CD4-positive, CD25-positive, alpha-beta regulatory T cell (primary cell): ENCODE measurements around the gene MTRF1. TPM values are rescaled to one million over a fixed set of nuclear protein-coding genes. Genes with fewer than 3 reads are reported as not detected.
"Not testable (repeated sequence)": the region's sequence is repeated elsewhere in the genome, so short reads cannot be mapped to it uniquely, and the experiment has no call there.

Experiments used
- ATAC-seq, 2 donors: fragments of 150-1000 bp; cut with Tn5 transposase; one replicate each; pipeline ENCODE4 v1.10.0; 2021; ENCODE audit warnings: low read depth in 2 of 2, moderate number of reproducible peaks in 2 of 2, moderate library complexity in 1 of 2
- DNase-seq, 3 donors: peaks; one replicate each; pipeline versions ENCODE4 v3.0.0 to v3.0.0-alpha.2; 2012 to 2022; ENCODE audit warnings: mixed read lengths in 1 of 3
- H3K27ac ChIP-seq: one replicate; pipeline ENCODE4 v1.7.0; 2013; ENCODE audit warnings: mild to moderate bottlenecking, low read length; ENCODE audit not compliant: insufficient read depth, poor library complexity, severe bottlenecking
- H3K27me3 ChIP-seq: one replicate; pipeline ENCODE4 v1.7.0; 2013; ENCODE audit warnings: low read length; ENCODE audit not compliant: control insufficient read depth, insufficient read depth
- H3K36me3 ChIP-seq: one replicate; pipeline ENCODE4 v1.7.0; 2013; ENCODE audit warnings: mild to moderate bottlenecking, low read length, moderate library complexity; ENCODE audit not compliant: control insufficient read depth, insufficient read depth
- H3K4me1 ChIP-seq: 2 replicates; pipeline ENCODE4 v1.7.0; 2013; ENCODE audit warnings: mild to moderate bottlenecking, low read length; ENCODE audit not compliant: insufficient read depth, control insufficient read depth, poor library complexity, severe bottlenecking
- H3K4me3 ChIP-seq: one replicate; pipeline ENCODE4 v1.7.0; 2013; ENCODE audit warnings: low read depth, mild to moderate bottlenecking, low read length, moderate library complexity
- H3K9me3 ChIP-seq, 2 experiments: 1 replicate in 1 of 2; 2 replicates in 1 of 2; pipeline ENCODE4 v1.7.0; 2013; ENCODE audit warnings: low read length in 2 of 2, mild to moderate bottlenecking in 1 of 2, moderate library complexity in 1 of 2; ENCODE audit not compliant: control insufficient read depth in 2 of 2
- H3K27ac Mint-ChIP-seq, 3 donors: one replicate each; pipeline ENCODE4 v1.8.0; 2020 to 2022; ENCODE audit warnings: mild to moderate bottlenecking in 3 of 3, mixed read lengths in 3 of 3, moderate library complexity in 2 of 3
- H3K27me3 Mint-ChIP-seq: one replicate; pipeline ENCODE4 v1.8.0; 2022; ENCODE audit warnings: mild to moderate bottlenecking, mixed read lengths
- H3K36me3 Mint-ChIP-seq: one replicate; pipeline ENCODE4 v1.8.0; 2020; ENCODE audit warnings: mixed read lengths
- H3K4me1 Mint-ChIP-seq, 4 donors: one replicate each; pipeline ENCODE4 v1.8.0; 2020 to 2022; ENCODE audit warnings: mixed read lengths in 4 of 4, mild to moderate bottlenecking in 1 of 4
- H3K4me3 Mint-ChIP-seq, 4 donors: one replicate each; pipeline ENCODE4 v1.8.0; 2020 to 2022; ENCODE audit warnings: mild to moderate bottlenecking in 4 of 4, mixed read lengths in 4 of 4, moderate library complexity in 3 of 4
- H3K9me3 Mint-ChIP-seq, 7 donors: one replicate each; pipeline ENCODE4 v1.8.0; 2020 to 2022; ENCODE audit warnings: mixed read lengths in 7 of 7, mild to moderate bottlenecking in 3 of 7, moderate library complexity in 2 of 7
- polyA plus RNA-seq, 4 donors: library from polyadenylated mRNA; unstranded; fragments of 300-500 nt; fragmentation: Illumina TruSeq; gene quantifications; one replicate each; pipeline ENCODE4 v1.2.3, GENCODE V29; 2021
- total RNA-seq: library from RNA; stranded (reverse); gene quantifications from one replicate; pipeline ENCODE4 v1.2.3, GENCODE V29; 2022

Gene MTRF1
- total and polyA plus RNA-seq, 5 donors from 2014 or later: 7.3 to 22.2 (median 13.1) TPM

DNA sequence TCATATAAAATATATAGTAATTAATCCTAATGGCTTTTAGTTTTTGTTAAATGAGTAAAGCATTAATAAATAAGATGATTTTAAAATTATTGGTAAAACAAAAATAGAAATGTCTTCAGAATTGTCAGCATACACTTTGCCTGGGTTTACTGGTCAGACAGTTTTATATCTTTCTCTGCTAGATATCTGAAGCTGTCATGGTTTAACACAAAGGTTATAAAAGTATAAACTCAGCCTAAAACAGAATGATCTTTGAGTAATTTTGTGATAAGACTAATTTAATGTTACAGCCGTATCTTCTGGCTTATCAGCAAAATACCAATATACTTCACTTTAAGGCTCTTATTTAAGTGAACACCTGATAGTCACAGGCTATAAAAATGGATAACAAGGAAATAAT is 29.9 kb upstream of the MTRF1 start:
- Mint-ChIP-seq H3K27ac (no peak overlapping the region), H3K4me3 (no peak overlapping the region), H3K27me3 (peaks cover 22% of the 10 kb centered on the region), H3K36me3 (no peaks in the 10 kb centered on the region), H3K4me1 (peaks cover 0 to 5% (median 0%) of the 10 kb centered on the region in 4 donors), H3K9me3 (peaks cover 0 to 7% (median 5%) of the 10 kb centered on the region in 7 donors)
- H3K27ac ChIP-seq: no peak overlapping the region
- H3K4me3 ChIP-seq: no peak overlapping the region
- ATAC-seq (no peak), DNase-seq (no peak)
- H3K4me1 ChIP-seq: no peaks in the 10 kb centered on the region
- no peaks in the 10 kb centered on the region for H3K27me3 ChIP-seq
- peaks cover 2 to 4% of the 10 kb centered on the region in 2 experiments for H3K9me3 ChIP-seq
- H3K36me3 ChIP-seq: no peaks in the 10 kb centered on the region

DNA sequence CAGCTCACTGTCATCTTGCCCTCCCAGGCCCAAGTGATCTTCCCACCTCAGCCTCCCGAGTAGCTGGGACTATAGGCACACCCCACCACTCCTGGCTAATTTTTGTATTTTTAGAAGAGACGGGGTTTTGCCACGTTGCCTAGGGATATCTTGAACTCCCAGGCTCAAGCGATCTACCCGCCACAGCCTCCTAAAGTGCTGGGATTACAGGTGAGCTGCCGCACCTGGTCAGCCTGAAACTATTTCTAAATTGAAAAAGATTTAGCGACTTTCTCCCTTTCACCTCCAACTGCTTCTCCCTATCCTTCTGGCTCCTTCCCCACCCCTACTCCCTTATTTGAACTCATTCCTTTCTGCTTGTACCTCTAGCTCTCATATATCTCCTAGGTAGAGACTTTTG is 27.9 kb upstream of the MTRF1 start:
- Histone ChIP-seq H3K4me1 (no peaks in the 10 kb centered on the region), H3K27me3 (no peaks in the 10 kb centered on the region), H3K4me3 (no peak overlapping the region), H3K9me3 (peaks cover 2 to 4% of the 10 kb centered on the region in 2 experiments), H3K27ac (no peak overlapping the region), H3K36me3 (no peaks in the 10 kb centered on the region)
- no peak for ATAC-seq
- Mint-ChIP-seq H3K27ac (no peak overlapping the region), H3K9me3 (peaks cover 0 to 7% (median 5%) of the 10 kb centered on the region in 7 donors), H3K4me1 (peaks cover 0 to 12% (median 4%) of the 10 kb centered on the region in 4 donors), H3K36me3 (no peaks in the 10 kb centered on the region), H3K27me3 (peaks cover 13% of the 10 kb centered on the region), H3K4me3 (no peak overlapping the region)
- DNase-seq: no peak

DNA sequence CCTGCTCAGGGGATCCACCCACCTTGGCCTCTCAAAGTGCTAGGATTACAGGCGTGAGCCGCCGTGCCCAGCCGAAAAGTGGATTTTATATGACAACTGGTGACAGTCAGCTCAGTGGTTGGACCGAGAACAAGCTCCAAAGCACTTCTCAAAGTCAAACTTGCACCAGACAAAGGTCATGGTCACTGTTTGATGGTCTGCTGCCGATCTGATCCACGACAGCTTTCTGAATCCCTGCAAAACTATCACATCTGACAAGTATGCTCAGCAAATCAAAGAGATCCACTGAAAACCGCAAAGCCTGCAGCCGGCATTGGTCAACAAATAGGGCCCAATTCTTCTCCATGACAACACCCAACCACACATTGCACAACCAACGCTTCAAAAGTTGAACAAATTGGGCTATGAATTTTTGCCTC is 26.1 kb upstream of the MTRF1 start:
- Mint-ChIP-seq H3K9me3 (peaks cover 0 to 7% (median 2%) of the 10 kb centered on the region in 7 donors), H3K27ac (no peak overlapping the region), H3K36me3 (no peaks in the 10 kb centered on the region), H3K4me1 (peaks cover 0 to 18% (median 5%) of the 10 kb centered on the region in 4 donors), H3K27me3 (peaks cover 8% of the 10 kb centered on the region), H3K4me3 (no peak overlapping the region)
- DNase-seq: no peak
- H3K9me3 ChIP-seq: peaks cover 2 to 4% of the 10 kb centered on the region in 2 experiments
- H3K4me1 ChIP-seq: no peaks in the 10 kb centered on the region
- no peak overlapping the region for H3K27ac ChIP-seq
- H3K27me3 ChIP-seq: no peaks in the 10 kb centered on the region
- no peak for ATAC-seq
- H3K4me3 ChIP-seq: no peak overlapping the region
- H3K36me3 ChIP-seq: no peaks in the 10 kb centered on the region

DNA sequence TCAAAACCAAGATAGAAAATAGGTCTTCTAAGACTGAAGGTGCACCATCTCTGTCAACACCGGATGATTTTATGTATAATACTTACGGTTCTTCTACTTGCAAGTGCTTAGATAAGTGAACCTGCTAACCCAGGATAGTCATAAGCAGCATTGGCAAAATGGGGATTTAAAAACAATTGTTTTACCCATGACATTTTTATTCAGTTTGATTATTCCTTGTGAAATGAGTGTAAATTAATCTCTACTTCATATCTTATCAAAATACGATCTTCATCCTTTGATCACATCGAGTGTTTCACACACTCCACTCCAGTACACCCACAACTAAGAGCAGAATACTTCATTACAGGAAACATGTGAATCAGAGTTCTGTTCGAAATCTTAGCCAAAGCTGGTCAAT is 23.0 kb upstream of the MTRF1 start:
- Mint-ChIP-seq H3K27me3 (peaks cover 10% of the 10 kb centered on the region), H3K4me3 (peak overlapping the region in 2 of 4 donors; percentile 1 to 6), H3K9me3 (peaks cover 0 to 2% (median under 1%) of the 10 kb centered on the region in 7 donors), H3K4me1 (peaks cover 0 to 18% (median 2%) of the 10 kb centered on the region in 4 donors), H3K27ac (peak overlapping the region in 2 of 3 donors; percentile 1 to 12), H3K36me3 (no peaks in the 10 kb centered on the region)
- Histone ChIP-seq H3K4me1 (no peaks in the 10 kb centered on the region), H3K4me3 (no peak overlapping the region), H3K36me3 (no peaks in the 10 kb centered on the region), H3K27ac (no peak overlapping the region), H3K9me3 (no peaks in the 10 kb centered on the region), H3K27me3 (no peaks in the 10 kb centered on the region)
- ATAC-seq (no peak), DNase-seq (peak in 2 of 3 donors; percentile 9 to 15)

DNA sequence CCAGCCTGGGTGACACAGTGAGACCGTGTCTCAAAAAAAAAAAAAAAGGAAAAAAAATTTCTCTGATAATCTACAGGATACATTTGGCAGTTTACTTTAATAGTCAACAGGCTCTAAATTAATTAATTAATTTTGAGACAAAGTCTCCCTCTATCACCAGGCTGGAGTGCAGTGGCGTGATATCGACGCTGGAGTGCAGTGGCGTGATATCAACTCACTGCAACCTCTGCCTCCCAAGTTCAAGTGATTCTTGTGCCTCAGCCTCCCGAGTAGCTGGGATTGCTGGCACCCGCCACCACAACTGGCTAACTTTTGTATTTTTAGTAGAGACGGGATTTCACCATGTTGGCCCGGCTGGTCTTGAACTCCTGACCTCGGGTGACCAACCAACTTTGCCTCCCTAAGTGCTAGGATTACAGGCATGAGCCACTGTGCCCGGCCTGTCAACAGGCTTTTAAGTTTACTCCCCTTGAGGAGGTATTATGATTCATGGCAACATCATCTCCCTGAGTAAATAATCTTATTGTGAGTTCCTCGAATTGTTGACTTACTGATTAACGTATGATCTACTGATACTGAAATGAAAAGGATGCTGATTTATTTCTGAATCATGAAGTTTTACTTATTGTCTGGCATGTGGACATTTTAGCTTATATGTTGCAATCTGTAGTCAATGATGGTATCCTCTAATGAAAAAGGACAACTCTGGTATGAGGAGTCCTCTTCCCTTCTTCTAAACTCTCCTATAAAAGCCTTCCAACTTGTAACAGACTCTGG is 21.3 kb upstream of the MTRF1 start:
- DNase-seq: no peak
- Mint-ChIP-seq H3K27me3 (peaks cover 13% of the 10 kb centered on the region), H3K4me3 (no peak overlapping the region), H3K9me3 (peaks cover 0 to 2% (median 0%) of the 10 kb centered on the region in 7 donors), H3K27ac (no peak overlapping the region), H3K36me3 (no peaks in the 10 kb centered on the region), H3K4me1 (peaks cover 0 to 18% (median 2%) of the 10 kb centered on the region in 4 donors)
- ATAC-seq: no peak
- Histone ChIP-seq H3K4me3 (no peak overlapping the region), H3K9me3 (no peaks in the 10 kb centered on the region), H3K4me1 (no peaks in the 10 kb centered on the region), H3K27ac (no peak overlapping the region), H3K27me3 (peaks cover 5% of the 10 kb centered on the region), H3K36me3 (no peaks in the 10 kb centered on the region)

DNA sequence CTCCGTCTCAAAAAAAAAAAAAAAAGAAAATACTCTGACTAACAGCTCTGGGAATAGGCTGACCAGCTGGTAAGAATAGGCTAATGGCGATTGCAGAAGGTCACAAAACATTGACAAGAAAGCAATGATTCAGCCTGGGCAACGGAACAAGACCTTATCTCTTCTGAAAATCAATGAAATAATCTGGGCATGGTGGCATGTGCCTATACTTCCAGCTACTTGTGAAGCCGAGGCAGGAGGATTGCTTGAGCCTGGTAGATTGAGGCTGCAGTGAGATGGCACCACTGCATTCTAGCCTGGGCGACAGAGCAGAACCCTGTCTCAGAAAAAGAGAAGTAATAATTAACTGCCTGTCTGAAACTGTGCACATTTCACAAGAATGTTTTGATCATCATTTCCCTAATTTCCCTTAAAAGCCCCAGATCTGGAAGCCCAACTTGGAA is 18.8 kb upstream of the MTRF1 start:
- Mint-ChIP-seq H3K27ac (no peak overlapping the region), H3K27me3 (peaks cover 13% of the 10 kb centered on the region)

DNA sequence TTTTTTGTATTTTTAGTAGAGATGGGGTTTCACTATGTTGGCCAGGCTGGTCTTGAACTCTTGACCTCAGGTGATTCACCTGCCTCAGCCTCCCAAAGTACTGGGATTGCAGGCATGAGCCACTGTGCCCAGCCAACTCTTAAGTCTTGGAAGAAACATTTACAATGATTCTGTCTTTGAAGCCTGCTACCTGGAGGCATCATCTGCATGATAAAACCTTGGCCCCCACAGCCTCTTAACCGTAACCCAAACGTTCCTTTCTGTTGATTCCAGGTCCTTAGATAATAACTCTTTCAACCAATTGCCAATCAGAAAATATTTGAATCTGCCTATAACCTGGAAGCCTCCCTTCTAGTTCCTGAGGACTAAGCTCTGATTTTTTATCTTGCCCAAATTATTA is 15.8 kb upstream of the MTRF1 start:
- not testable (repeated sequence) for H3K27ac ChIP-seq, ATAC-seq, H3K4me1 Mint-ChIP-seq, H3K4me1 ChIP-seq, H3K36me3 Mint-ChIP-seq, H3K9me3 ChIP-seq, H3K9me3 Mint-ChIP-seq, H3K27me3 ChIP-seq, H3K4me3 ChIP-seq, H3K27ac Mint-ChIP-seq, H3K36me3 ChIP-seq, DNase-seq, H3K4me3 Mint-ChIP-seq
- peaks cover 13% of the 10 kb centered on the region for H3K27me3 Mint-ChIP-seq

More for the DNA sequence above, 18.8 kb upstream of the MTRF1 start:
- Mint-ChIP-seq H3K4me3 (no peak overlapping the region), H3K9me3 (peaks cover 0 to 2% (median 0%) of the 10 kb centered on the region in 7 donors), H3K36me3 (no peaks in the 10 kb centered on the region), H3K4me1 (peaks cover 0 to 15% (median 2%) of the 10 kb centered on the region in 4 donors)
- H3K4me1 ChIP-seq: no peaks in the 10 kb centered on the region
- no peaks in the 10 kb centered on the region for H3K36me3 ChIP-seq
- DNase-seq (no peak), ATAC-seq (no peak)
- peaks cover 5% of the 10 kb centered on the region for H3K27me3 ChIP-seq
- no peak overlapping the region for H3K4me3 ChIP-seq
- no peak overlapping the region for H3K27ac ChIP-seq
- no peaks in the 10 kb centered on the region for H3K9me3 ChIP-seq

DNA sequence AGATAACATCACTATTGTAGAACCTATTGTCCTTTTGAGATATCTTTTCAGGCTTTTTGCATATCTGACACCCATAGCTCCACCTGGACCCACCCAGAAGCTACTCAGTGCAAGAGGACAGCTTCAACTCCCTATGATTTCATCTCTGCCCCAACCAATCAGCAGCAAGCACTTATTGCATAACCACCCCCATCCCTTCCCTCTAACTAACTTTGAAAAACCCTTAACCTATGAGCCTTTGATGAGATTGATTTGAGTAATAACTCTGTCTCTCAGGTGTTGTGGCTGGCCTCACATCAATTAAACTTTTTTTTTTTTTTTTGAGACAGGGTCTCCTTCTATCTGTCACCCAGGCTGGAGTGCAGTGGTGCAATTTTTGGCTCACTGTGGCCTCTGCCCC is 13.4 kb upstream of the MTRF1 start:
- H3K4me1 Mint-ChIP-seq: peaks cover 0 to 6% (median 4%) of the 10 kb centered on the region in 4 donors

More for the DNA sequence above, 13.4 kb upstream of the MTRF1 start:
- H3K9me3 ChIP-seq: no peaks in the 10 kb centered on the region
- Mint-ChIP-seq H3K36me3 (no peaks in the 10 kb centered on the region), H3K27ac (no peak overlapping the region), H3K9me3 (peaks cover 0 to 4% (median 0%) of the 10 kb centered on the region in 7 donors), H3K27me3 (peaks cover 9% of the 10 kb centered on the region), H3K4me3 (no peak overlapping the region)
- H3K4me1 ChIP-seq: no peaks in the 10 kb centered on the region
- ATAC-seq: no peak
- no peak overlapping the region for H3K4me3 ChIP-seq
- no peaks in the 10 kb centered on the region for H3K36me3 ChIP-seq
- H3K27me3 ChIP-seq: peaks cover 5% of the 10 kb centered on the region
- no peak overlapping the region for H3K27ac ChIP-seq
- DNase-seq: no peak
